ENCODE data around the gene MACROD2.

GRCh38 chr20:14284443-14284842 is 289.1 kb downstream of the MACROD2 start:
- TF ChIP-seq CTCF (IDR thresholded peaks at IDR 0.05; ENCODE audit: insufficient read depth, low read length, poor library complexity, severe bottlenecking) (no peak), EZH2phosphoT487 (conservative IDR thresholded peaks at IDR 0.05; ENCODE audit: low read length) (no peak)
